ENCODE measurements around the gene APBA2.

DNA sequence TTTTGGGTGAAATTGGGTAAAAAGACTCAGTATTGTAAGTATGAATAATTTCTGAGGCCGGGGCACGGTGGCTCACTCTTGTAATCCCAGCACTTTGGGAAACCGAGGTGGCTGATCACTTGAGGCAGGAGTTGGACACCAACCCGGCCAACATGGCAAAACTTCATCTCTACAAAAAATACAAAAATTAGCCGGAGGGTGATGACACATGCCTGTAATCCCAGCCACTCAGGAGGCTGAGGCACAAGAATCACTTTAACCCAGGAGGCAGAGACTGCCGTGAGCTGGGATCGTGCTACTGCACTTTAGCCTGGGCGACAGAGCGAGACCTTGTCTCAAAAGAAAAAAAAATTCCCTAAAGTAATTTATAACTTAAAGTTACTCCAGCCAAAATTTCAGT lies 162.2 kb downstream of the APBA2 start:
- TF ChIP-seq CTCF (conservative IDR thresholded peaks at IDR 0.05; ENCODE audit: low read length) (no peak), EZH2phosphoT487 (IDR thresholded peaks at IDR 0.05; ENCODE audit: borderline replicate concordance, low read depth, low read length) (no peak)

All from OCI-LY7 (cell line).